Measurements from ENCODE around the gene THADA. TPM values are rescaled to one million over a fixed set of nuclear protein-coding genes. Genes with fewer than 3 reads are reported as not detected.

Gene THADA
- total RNA-seq, 1 experiment from 2014 or later: 27.5 TPM

DNA sequence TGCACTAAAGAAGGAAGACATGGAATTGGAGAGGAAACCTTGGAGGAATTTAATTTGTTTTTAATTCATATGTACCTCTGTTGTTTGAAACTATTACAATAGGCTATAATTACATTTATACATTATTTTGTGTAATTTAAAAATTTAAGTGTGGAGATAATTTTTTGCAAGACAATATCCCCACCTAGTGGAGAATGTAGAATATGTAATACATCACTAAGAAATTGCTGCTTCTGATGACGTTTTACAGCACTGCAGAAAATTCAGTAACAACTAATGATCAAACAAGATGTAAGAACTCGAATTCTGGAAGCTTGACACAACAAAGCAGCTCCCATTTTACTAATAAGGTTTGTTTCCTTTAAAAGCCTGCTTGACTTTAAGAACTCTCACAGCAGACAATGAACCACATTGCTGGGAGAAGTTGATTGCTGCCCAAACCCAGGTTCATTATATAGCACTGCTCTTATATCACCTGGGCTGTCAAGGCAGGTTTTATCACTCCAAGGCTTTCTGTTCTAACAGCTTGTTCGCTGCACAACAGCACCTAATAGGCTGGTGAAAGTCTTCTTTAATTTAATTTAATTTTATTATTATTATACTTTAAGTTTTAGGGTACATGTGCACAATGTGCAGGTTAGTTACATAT lies 53.4 kb downstream of the THADA start:
- ATAC-seq: no peak; the same call in 1 of the 2 replicates
- no peak for TF ChIP-seq JAZF1 (CRISPR knock-in tag; IDR thresholded peaks at IDR 0.05)
- no peak for TF ChIP-seq SMAD3 (CRISPR knock-in tag; IDR thresholded peaks at IDR 0.05; ENCODE audit: borderline replicate concordance)
- TF ChIP-seq, protein P1, sequence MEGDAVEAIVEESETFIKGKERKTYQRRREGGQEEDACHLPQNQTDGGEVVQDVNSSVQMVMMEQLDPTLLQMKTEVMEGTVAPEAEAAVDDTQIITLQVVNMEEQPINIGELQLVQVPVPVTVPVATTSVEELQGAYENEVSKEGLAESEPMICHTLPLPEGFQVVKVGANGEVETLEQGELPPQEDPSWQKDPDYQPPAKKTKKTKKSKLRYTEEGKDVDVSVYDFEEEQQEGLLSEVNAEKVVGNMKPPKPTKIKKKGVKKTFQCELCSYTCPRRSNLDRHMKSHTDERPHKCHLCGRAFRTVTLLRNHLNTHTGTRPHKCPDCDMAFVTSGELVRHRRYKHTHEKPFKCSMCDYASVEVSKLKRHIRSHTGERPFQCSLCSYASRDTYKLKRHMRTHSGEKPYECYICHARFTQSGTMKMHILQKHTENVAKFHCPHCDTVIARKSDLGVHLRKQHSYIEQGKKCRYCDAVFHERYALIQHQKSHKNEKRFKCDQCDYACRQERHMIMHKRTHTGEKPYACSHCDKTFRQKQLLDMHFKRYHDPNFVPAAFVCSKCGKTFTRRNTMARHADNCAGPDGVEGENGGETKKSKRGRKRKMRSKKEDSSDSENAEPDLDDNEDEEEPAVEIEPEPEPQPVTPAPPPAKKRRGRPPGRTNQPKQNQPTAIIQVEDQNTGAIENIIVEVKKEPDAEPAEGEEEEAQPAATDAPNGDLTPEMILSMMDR (IDR thresholded peaks at IDR 0.05): peak; percentile 43; the same call in 1 of the 2 replicates
- TF ChIP-seq NR2C2 (CRISPR knock-in tag; IDR thresholded peaks at IDR 0.05): no peak
- no peak for TF ChIP-seq TEAD1 (CRISPR knock-in tag; IDR thresholded peaks at IDR 0.05)
- TF ChIP-seq, protein P2, sequence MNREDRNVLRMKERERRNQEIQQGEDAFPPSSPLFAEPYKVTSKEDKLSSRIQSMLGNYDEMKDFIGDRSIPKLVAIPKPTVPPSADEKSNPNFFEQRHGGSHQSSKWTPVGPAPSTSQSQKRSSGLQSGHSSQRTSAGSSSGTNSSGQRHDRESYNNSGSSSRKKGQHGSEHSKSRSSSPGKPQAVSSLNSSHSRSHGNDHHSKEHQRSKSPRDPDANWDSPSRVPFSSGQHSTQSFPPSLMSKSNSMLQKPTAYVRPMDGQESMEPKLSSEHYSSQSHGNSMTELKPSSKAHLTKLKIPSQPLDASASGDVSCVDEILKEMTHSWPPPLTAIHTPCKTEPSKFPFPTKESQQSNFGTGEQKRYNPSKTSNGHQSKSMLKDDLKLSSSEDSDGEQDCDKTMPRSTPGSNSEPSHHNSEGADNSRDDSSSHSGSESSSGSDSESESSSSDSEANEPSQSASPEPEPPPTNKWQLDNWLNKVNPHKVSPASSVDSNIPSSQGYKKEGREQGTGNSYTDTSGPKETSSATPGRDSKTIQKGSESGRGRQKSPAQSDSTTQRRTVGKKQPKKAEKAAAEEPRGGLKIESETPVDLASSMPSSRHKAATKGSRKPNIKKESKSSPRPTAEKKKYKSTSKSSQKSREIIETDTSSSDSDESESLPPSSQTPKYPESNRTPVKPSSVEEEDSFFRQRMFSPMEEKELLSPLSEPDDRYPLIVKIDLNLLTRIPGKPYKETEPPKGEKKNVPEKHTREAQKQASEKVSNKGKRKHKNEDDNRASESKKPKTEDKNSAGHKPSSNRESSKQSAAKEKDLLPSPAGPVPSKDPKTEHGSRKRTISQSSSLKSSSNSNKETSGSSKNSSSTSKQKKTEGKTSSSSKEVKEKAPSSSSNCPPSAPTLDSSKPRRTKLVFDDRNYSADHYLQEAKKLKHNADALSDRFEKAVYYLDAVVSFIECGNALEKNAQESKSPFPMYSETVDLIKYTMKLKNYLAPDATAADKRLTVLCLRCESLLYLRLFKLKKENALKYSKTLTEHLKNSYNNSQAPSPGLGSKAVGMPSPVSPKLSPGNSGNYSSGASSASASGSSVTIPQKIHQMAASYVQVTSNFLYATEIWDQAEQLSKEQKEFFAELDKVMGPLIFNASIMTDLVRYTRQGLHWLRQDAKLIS (CRISPR knock-in tag; IDR thresholded peaks at IDR 0.05; ENCODE audit: borderline replicate concordance): no peak
- TF ChIP-seq IRF2 (CRISPR knock-in tag; IDR thresholded peaks at IDR 0.05; ENCODE audit: borderline replicate concordance, low read depth): no peak
- no peak for TF ChIP-seq E2F4 (CRISPR knock-in tag; IDR thresholded peaks at IDR 0.05; ENCODE audit: borderline replicate concordance, low read depth)
- ChIA-PET CTCF (interaction anchor here (0.7 kb wide), 1 partner anchor 13 kb away, joined by 4 read pairs; no protein-coding TSS in a partner anchor), POLR2A (no interaction called here)
- peaks cover 15% of the 10 kb centered on the region for H3K36me3 Mint-ChIP-seq
- DNase-seq (ENCODE audit: low spot score): no peak
- no peaks in the 10 kb centered on the region; the same call in 1 of the 2 replicates for H3K27me3 Mint-ChIP-seq (ENCODE audit: low read depth)
- peaks cover 4% of the 10 kb centered on the region for H3K9me3 Mint-ChIP-seq
- no peak overlapping the region for H3K4me3 Mint-ChIP-seq
- H3K4me1 Mint-ChIP-seq: no peaks in the 10 kb centered on the region
- H3K27ac Mint-ChIP-seq: no peak overlapping the region

DNA sequence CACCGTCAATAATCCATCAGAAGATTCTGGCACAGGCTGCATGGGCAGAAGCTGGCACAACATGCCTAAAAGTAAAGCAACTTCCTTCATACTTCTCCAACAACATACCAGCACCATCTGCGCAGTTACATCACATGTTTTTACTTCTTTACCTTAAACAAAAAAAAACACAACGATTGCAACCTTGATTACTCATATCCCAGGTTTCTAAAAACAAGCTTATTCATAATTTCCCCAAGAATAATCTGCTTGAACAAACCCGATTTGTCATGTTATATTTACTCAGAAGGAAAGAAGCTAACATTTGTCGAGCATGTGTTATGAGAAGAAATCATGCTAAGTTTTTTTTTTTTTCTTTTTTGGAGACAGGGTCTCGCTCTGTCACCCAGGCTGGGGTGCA lies 54.7 kb downstream of the THADA start:
- ATAC-seq (no peak), DNase-seq (ENCODE audit: low spot score) (no peak)
- Mint-ChIP-seq H3K9me3 (no peaks in the 10 kb centered on the region), H3K27ac (no peak overlapping the region), H3K27me3 (ENCODE audit: low read depth) (no peaks in the 10 kb centered on the region), H3K4me1 (no peaks in the 10 kb centered on the region), H3K4me3 (no peak overlapping the region), H3K36me3 (peaks cover 6% of the 10 kb centered on the region; the same call in 1 of the 2 replicates)
- CTCF ChIA-PET: no interaction called here
- POLR2A ChIA-PET: no interaction called here
- TF ChIP-seq, protein P2 (CRISPR knock-in tag; IDR thresholded peaks at IDR 0.05; ENCODE audit: borderline replicate concordance): no peak
- TF ChIP-seq SP1 (CRISPR knock-in tag; conservative IDR thresholded peaks at IDR 0.05) (no peak), CBFB (CRISPR knock-in tag; IDR thresholded peaks at IDR 0.05; ENCODE audit: low read depth) (no peak), RELA (CRISPR knock-in tag; IDR thresholded peaks at IDR 0.05; ENCODE audit: borderline replicate concordance) (no peak), GTF2I (CRISPR knock-in tag; conservative IDR thresholded peaks at IDR 0.05) (no peak), TEAD1 (CRISPR knock-in tag; IDR thresholded peaks at IDR 0.05) (no peak), ZNF138 (CRISPR knock-in tag; conservative IDR thresholded peaks at IDR 0.05) (no peak), FOXK1 (CRISPR knock-in tag; IDR thresholded peaks at IDR 0.05) (no peak), MXD4 (CRISPR knock-in tag; IDR thresholded peaks at IDR 0.05; ENCODE audit: borderline replicate concordance) (no peak), ATF3 (CRISPR knock-in tag; conservative IDR thresholded peaks at IDR 0.05) (no peak), ZNF317 (CRISPR knock-in tag; IDR thresholded peaks at IDR 0.05; ENCODE audit: borderline replicate concordance, low read depth) (no peak), OVOL2 (CRISPR knock-in tag; IDR thresholded peaks at IDR 0.05; ENCODE audit: borderline replicate concordance) (no peak), ZNF396 (CRISPR knock-in tag; IDR thresholded peaks at IDR 0.05; ENCODE audit: borderline replicate concordance) (no peak), ZNF232 (CRISPR knock-in tag; IDR thresholded peaks at IDR 0.05) (no peak)
- TF ChIP-seq, protein P3, sequence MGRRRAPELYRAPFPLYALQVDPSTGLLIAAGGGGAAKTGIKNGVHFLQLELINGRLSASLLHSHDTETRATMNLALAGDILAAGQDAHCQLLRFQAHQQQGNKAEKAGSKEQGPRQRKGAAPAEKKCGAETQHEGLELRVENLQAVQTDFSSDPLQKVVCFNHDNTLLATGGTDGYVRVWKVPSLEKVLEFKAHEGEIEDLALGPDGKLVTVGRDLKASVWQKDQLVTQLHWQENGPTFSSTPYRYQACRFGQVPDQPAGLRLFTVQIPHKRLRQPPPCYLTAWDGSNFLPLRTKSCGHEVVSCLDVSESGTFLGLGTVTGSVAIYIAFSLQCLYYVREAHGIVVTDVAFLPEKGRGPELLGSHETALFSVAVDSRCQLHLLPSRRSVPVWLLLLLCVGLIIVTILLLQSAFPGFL (CRISPR knock-in tag; IDR thresholded peaks at IDR 0.05; ENCODE audit: borderline replicate concordance): no peak
